ENCODE measurements around the gene CXorf58.

The CXorf58 gene

GRCh38 chrX:23884427-23885024, 23.3 kb upstream of the CXorf58 start:
- ATAC-seq = no peak; the same call in 2 of the 3 replicates
- TF ChIP-seq CREB5 (CRISPR knock-in tag; IDR thresholded peaks at IDR 0.05; ENCODE audit: low read depth) (no peak), ZC3H10 (CRISPR knock-in tag; IDR thresholded peaks at IDR 0.05) (no peak)

DNA sequence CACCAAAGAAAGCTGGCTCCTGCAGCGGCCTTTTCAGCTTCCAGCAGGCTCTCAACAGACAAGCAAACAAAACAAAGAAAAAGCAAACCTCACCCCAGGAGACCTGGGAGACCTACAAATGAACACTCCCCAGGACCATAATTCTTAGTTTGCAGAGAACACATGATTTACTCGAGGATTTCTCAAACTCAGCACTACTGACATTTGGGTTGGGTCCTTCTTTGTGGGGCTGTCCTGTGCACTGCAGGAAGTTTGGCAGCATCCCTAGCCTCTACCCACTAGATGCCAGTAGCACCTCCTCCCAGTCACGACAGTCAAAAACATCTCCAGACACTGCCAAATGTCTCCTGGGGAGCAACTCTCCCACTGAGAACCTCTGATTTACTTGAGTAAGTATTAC, 22.0 kb upstream of the CXorf58 start:
- TF ChIP-seq ZFP30 (CRISPR knock-in tag; IDR thresholded peaks at IDR 0.05) (no peak), OSR1 (CRISPR knock-in tag; IDR thresholded peaks at IDR 0.05) (no peak), CSDC2 (CRISPR knock-in tag; IDR thresholded peaks at IDR 0.05) (no peak), ZNF70 (CRISPR knock-in tag; IDR thresholded peaks at IDR 0.05) (no peak), ZNF565 (CRISPR knock-in tag; conservative IDR thresholded peaks at IDR 0.05; ENCODE audit: low read depth) (no peak), ESRRG (CRISPR knock-in tag; IDR thresholded peaks at IDR 0.05) (no peak), ISL1 (CRISPR knock-in tag; IDR thresholded peaks at IDR 0.05) (no peak)
- TF ChIP-seq, protein P1, sequence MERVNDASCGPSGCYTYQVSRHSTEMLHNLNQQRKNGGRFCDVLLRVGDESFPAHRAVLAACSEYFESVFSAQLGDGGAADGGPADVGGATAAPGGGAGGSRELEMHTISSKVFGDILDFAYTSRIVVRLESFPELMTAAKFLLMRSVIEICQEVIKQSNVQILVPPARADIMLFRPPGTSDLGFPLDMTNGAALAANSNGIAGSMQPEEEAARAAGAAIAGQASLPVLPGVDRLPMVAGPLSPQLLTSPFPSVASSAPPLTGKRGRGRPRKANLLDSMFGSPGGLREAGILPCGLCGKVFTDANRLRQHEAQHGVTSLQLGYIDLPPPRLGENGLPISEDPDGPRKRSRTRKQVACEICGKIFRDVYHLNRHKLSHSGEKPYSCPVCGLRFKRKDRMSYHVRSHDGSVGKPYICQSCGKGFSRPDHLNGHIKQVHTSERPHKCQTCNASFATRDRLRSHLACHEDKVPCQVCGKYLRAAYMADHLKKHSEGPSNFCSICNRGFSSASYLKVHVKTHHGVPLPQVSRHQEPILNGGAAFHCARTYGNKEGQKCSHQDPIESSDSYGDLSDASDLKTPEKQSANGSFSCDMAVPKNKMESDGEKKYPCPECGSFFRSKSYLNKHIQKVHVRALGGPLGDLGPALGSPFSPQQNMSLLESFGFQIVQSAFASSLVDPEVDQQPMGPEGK (CRISPR knock-in tag; IDR thresholded peaks at IDR 0.05; ENCODE audit: borderline replicate concordance) = no peak
- ATAC-seq = no peak

DNA sequence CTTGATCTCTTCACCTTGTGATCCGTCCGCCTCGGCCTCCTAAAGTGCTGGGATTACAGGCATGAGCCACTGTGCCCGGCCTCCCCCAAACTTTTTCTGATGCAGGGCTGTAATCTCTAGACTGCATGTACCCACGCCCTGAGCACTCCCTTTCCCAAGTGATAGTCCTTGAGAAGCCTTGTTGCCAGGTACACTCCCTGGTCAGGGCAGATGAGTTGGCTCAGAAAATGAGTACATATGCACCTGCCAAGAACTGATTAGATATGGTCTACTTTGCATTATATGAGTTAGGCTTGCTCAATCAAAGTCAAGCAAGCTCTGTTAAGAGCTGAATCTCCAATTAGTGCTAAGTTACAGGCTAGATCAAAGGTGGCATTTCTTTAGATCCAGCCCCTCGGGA, 20.4 kb upstream of the CXorf58 start:
- ATAC-seq = no peak
- TF ChIP-seq ZNF565 (CRISPR knock-in tag; conservative IDR thresholded peaks at IDR 0.05; ENCODE audit: low read depth) (no peak), BACH2 (CRISPR knock-in tag; IDR thresholded peaks at IDR 0.05; ENCODE audit: borderline replicate concordance) (no peak), TOX (CRISPR knock-in tag; IDR thresholded peaks at IDR 0.05; ENCODE audit: borderline replicate concordance) (no peak), TCF4 (CRISPR knock-in tag; IDR thresholded peaks at IDR 0.05; ENCODE audit: borderline replicate concordance) (no peak), CSRNP3 (CRISPR knock-in tag; IDR thresholded peaks at IDR 0.05) (no peak), ZC3H10 (CRISPR knock-in tag; IDR thresholded peaks at IDR 0.05) (no peak), ZNF70 (CRISPR knock-in tag; IDR thresholded peaks at IDR 0.05) (no peak), SNAI2 (CRISPR knock-in tag; IDR thresholded peaks at IDR 0.05) (no peak), ESRRG (CRISPR knock-in tag; IDR thresholded peaks at IDR 0.05) (no peak), GLIS3 (CRISPR knock-in tag; IDR thresholded peaks at IDR 0.05) (no peak), ZFP3 (CRISPR knock-in tag; IDR thresholded peaks at IDR 0.05) (no peak), RARB (CRISPR knock-in tag; IDR thresholded peaks at IDR 0.05) (no peak), ZNF8 (CRISPR knock-in tag; IDR thresholded peaks at IDR 0.05) (no peak)
- TF ChIP-seq, protein P2, sequence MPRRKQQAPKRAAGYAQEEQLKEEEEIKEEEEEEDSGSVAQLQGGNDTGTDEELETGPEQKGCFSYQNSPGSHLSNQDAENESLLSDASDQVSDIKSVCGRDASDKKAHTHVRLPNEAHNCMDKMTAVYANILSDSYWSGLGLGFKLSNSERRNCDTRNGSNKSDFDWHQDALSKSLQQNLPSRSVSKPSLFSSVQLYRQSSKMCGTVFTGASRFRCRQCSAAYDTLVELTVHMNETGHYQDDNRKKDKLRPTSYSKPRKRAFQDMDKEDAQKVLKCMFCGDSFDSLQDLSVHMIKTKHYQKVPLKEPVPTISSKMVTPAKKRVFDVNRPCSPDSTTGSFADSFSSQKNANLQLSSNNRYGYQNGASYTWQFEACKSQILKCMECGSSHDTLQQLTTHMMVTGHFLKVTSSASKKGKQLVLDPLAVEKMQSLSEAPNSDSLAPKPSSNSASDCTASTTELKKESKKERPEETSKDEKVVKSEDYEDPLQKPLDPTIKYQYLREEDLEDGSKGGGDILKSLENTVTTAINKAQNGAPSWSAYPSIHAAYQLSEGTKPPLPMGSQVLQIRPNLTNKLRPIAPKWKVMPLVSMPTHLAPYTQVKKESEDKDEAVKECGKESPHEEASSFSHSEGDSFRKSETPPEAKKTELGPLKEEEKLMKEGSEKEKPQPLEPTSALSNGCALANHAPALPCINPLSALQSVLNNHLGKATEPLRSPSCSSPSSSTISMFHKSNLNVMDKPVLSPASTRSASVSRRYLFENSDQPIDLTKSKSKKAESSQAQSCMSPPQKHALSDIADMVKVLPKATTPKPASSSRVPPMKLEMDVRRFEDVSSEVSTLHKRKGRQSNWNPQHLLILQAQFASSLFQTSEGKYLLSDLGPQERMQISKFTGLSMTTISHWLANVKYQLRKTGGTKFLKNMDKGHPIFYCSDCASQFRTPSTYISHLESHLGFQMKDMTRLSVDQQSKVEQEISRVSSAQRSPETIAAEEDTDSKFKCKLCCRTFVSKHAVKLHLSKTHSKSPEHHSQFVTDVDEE (CRISPR knock-in tag; IDR thresholded peaks at IDR 0.05) = no peak
- TF ChIP-seq, protein P1 (CRISPR knock-in tag; IDR thresholded peaks at IDR 0.05; ENCODE audit: borderline replicate concordance) = no peak
